ENCODE results near the gene SCD. TPM values are rescaled to one million over a fixed set of nuclear protein-coding genes. Genes with fewer than 3 reads are reported as not detected.

Gene SCD
- total RNA-seq = 89.5 and 91.8 TPM in 2 replicates

GRCh38 chr10:100346765-100347567 lies at the start of gene SCD:
TSS of gene SCD (plus strand) at chr10:100347233. CDS start at chr10:100347505, 272 bp downstream.

GRCh38 chr10:100330079-100330478 lies 17.0 kb upstream of the SCD start, which contains the start of gene PKD2L1:
TSS of gene PKD2L1 (minus strand) at chr10:100330228. CDS start at chr10:100330103, 125 bp downstream.

Other genes with a start within 250 kb of the SCD start
- 38.4 and 47.4 TPM in 2 replicates for gene ERLIN1, start 161.2 kb upstream of the SCD start, total RNA-seq
- gene CHUK, start 117.6 kb upstream of the SCD start, total RNA-seq = 6.6 and 8.3 TPM in 2 replicates
- gene CWF19L1, start 79.6 kb upstream of the SCD start, total RNA-seq = 7.2 and 10.6 TPM in 2 replicates
- gene BLOC1S2, start 60.6 kb upstream of the SCD start, total RNA-seq = 20.7 and 33.1 TPM in 2 replicates
- gene PKD2L1, start 17.0 kb upstream of the SCD start, total RNA-seq = not detected in 2 replicates
- not detected in 2 replicates for gene WNT8B, start 115.8 kb downstream of the SCD start, total RNA-seq
- gene SEC31B, start 172.6 kb downstream of the SCD start, total RNA-seq = 1.4 and 6.4 TPM in 2 replicates
- gene NDUFB8, start 182.6 kb downstream of the SCD start, total RNA-seq = 112 and 119 TPM in 2 replicates
- 6.3 and 9.6 TPM in 2 replicates for gene HIF1AN, start 188.7 kb downstream of the SCD start, total RNA-seq

Measured in cardiac ventricle fibroblast (primary cell).